DMS79 (cell line): ENCODE measurements around the gene BRAT1.

Experiments used
- DNase-seq: peaks from one replicate; lab custom pipeline; 2025; lab: John Stamatoyannopoulos, UW

Gene BRAT1

GRCh38 chr7:2495418-2496299 lies 59.7 kb downstream of the BRAT1 start:
- DNase-seq, result no peak

GRCh38 chr7:2494191-2495130 lies 60.9 kb downstream of the BRAT1 start:
- DNase-seq, result no peak

- no peak for DNase-seq
Observed at GRCh38 chr7:2493205-2494164, 61.8 kb downstream of the BRAT1 start.

GRCh38 chr7:2492038-2492437 lies 63.3 kb downstream of the BRAT1 start:
- no peak for DNase-seq

- no peak for DNase-seq
Observed at GRCh38 chr7:2490181-2490651, 65.1 kb downstream of the BRAT1 start.

GRCh38 chr7:2488681-2489080 lies 66.6 kb downstream of the BRAT1 start:
- DNase-seq, result no peak

- no peak for DNase-seq
Observed at GRCh38 chr7:2488272-2488645, 67.1 kb downstream of the BRAT1 start.
